Large intestine (tissue), 3 donors: Measurements from ENCODE around the gene LIN54. TPM values are rescaled to one million over a fixed set of nuclear protein-coding genes. Genes with fewer than 3 reads are reported as not detected.

Source experiments
- DNase-seq, 2 donors: peaks; one replicate each; pipeline versions ENCODE4 v3.0.0 to v3.0.0-alpha.2; 2013
- H3K27ac ChIP-seq: one replicate; pipeline ENCODE4 v1.5.1; 2013; ENCODE audit warnings: low read length
- H3K27me3 ChIP-seq: 2 replicates; pipeline ENCODE4 v1.6.1; 2013; ENCODE audit warnings: low read length; ENCODE audit not compliant: control insufficient read depth, insufficient read depth
- H3K36me3 ChIP-seq: 2 replicates; pipeline ENCODE4 v1.6.1; 2013; ENCODE audit warnings: low read length; ENCODE audit not compliant: control insufficient read depth, insufficient read depth
- H3K4me1 ChIP-seq: one replicate; pipeline ENCODE4 v1.6.1; 2013; ENCODE audit warnings: low read length; ENCODE audit not compliant: control insufficient read depth, insufficient read depth
- H3K4me3 ChIP-seq: one replicate; pipeline ENCODE4 v1.5.1; 2013; ENCODE audit warnings: low read length
- H3K9me3 ChIP-seq: one replicate; pipeline ENCODE4 v1.6.1; 2013; ENCODE audit warnings: mild to moderate bottlenecking, low read depth, low read length, moderate library complexity; ENCODE audit not compliant: control insufficient read depth
- WGBS: methylation state at CpG from one replicate; pipeline ENCODE4 v1.1.5; 2013; ENCODE audit warnings: low lambda C conversion rate; ENCODE audit not compliant: insufficient coverage; 5-methylcytosine and 5-hydroxymethylcytosine counted together
- polyA plus RNA-seq: library from polyadenylated mRNA; unstranded; fragments of 120-200 nt; gene quantifications from one replicate; pipeline ENCODE4 v1.2.1, GENCODE V29; 2013

LIN54 gene
- polyA plus RNA-seq, 1 donor: 12.3 TPM

DNA sequence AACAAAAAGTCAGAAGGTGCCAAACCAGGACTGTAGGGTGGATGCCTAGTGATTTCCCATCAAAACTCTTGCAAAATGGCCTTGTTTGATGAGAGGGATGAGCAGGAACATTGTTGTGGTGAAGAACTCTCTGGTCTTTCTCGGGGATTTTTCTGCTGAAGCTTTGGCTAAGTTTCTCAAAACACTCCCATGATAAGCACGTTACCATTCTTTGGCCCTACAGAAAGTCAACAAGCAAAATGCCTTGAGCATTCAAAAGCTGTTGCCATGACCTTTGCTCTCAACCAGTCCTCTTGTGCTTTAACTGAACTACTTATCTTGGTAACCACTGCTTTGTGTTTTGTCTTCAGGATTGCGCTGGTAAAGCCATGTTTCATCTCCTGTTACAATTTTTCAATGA lies 116.7 kb downstream of the LIN54 start:
- Histone ChIP-seq H3K4me1 (peaks cover 23% of the 10 kb centered on the region), H3K27ac (peak overlapping the region; percentile 50), H3K9me3 (no peaks in the 10 kb centered on the region), H3K4me3 (no peak overlapping the region), H3K27me3 (no peaks in the 10 kb centered on the region), H3K36me3 (peaks cover 13% of the 10 kb centered on the region)
- 80% methylated on average over 1 of the region's 3 CpGs for WGBS
- peak in 1 of 2 donors; percentile 61 for DNase-seq

DNA sequence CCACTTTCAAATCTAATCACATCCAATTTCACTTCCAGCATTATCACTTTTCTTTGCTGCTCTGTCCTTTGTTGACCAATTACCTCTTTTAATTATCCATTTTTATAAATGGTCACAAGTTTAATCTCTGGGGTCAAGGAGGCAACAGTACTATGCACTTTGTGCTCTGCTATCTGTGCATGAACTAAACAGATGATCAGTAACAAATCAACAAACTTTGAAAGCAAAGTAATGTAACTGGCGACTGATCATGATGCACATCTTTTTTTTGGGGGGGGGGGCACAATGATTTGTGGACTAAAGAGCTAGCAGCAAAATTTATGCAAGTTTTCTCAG lies 118.2 kb downstream of the LIN54 start:
- Histone ChIP-seq H3K36me3 (peaks cover 12% of the 10 kb centered on the region), H3K9me3 (no peaks in the 10 kb centered on the region), H3K27me3 (no peaks in the 10 kb centered on the region), H3K27ac (peak overlapping the region; percentile 94), H3K4me3 (no peak overlapping the region), H3K4me1 (peaks cover 21% of the 10 kb centered on the region)
- peak in 1 of 2 donors; percentile 40 for DNase-seq
- WGBS: no CpG with 5 or more reads among the region's 1 CpG

DNA sequence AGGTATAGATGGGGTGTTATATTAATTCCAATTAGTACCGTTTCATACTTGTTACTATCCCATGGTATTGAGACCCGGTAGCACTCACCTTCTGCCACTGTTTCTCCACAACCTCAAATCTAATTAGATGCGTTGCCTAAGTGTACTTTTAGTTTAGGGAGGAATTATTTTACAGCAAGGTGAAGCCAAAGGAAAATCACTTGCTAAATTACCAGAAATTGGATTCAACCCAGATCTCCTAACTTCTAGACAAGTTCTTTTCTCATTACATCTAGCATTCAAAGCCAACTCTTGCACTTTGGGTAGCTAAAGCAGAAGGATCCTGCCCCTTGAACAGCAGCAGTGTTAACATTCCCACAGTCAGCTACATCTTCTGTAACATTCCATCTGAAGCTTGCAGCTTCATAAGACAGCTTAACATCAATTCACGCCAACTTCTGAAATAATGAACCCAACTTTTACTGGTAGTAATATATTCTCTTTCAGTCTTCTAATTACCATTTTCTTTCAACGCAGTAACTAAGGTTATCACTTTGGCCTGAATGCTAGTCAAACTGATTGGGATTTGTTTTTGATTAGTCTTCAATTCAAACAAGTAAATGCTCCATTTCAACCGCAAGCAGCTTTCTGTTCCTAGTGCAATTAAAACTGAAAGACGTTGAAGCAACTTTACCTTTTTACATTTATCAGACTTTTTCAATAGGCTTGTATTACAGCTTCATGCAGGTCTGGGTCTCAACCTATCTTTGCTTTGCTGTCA lies 118.7 kb downstream of the LIN54 start:
- peak in 1 of 2 donors; percentile 20 for DNase-seq
- no peaks in the 10 kb centered on the region for H3K27me3 ChIP-seq
- peak overlapping the region; percentile 73 for H3K4me3 ChIP-seq
- H3K9me3 ChIP-seq: no peaks in the 10 kb centered on the region
- peaks cover 19% of the 10 kb centered on the region for H3K4me1 ChIP-seq
- H3K36me3 ChIP-seq: peaks cover 9% of the 10 kb centered on the region
- peak overlapping the region; percentile 94 for H3K27ac ChIP-seq
- WGBS: 58% methylated on average over 2 of the region's 7 CpGs

DNA sequence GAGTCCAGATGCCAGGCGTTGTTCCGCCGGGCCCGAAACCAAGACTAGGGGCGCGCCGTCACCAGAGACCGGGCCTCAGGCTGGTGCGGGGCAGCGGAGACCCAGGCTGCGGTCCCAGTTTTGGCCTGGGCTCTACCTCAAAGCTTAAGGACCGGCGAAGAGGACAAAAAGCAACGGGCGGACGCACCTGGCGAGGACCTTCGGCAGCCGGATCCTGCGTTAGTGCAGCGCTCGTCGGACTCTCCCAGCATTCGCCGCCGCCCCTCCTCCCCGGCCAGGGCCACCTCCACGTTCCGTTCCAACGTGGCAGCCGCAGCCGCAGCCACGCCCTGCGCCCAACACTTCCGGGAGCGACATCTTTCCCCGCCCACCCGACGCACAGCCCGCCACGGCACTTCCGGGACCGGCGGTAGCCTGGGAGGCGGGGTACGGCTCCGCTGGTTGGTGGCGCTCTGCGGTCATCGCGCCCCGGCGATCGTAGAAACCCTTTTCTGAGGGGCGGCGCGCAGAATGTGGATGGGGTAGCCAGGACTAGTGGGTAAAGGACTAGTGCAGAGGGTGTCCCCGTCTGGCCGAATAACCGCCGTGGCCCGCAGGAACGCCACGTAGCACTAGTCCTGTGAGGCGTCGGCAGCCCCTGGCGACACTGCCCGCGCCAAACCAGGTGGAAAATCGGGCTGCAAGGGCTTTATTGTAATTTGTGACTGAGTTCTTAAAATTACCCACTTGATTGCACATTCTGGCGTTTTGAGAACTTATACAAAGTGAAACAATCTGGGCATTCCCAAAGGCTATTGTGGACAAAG lies 119.5 kb downstream of the LIN54 start, which contains the start of gene SEC31A:
Gene SEC31A, minus strand, starts transcription at position 253 of the 806 bp plus-strand sequence. CDS start 9,217 bp downstream, outside the sequence.
- DNase-seq: peak; percentile 95 to 97
- Histone ChIP-seq H3K27ac (peak within 1 kb of the TSS; percentile 94), H3K36me3 (peaks cover 9% of the 10 kb centered on the region), H3K9me3 (no peaks in the 10 kb centered on the region), H3K27me3 (no peaks in the 10 kb centered on the region), H3K4me1 (peaks cover 21% of the 10 kb centered on the region), H3K4me3 (peak within 1 kb of the TSS; percentile 73)
- WGBS: no CpG with 5 or more reads among the region's 71 CpGs

DNA sequence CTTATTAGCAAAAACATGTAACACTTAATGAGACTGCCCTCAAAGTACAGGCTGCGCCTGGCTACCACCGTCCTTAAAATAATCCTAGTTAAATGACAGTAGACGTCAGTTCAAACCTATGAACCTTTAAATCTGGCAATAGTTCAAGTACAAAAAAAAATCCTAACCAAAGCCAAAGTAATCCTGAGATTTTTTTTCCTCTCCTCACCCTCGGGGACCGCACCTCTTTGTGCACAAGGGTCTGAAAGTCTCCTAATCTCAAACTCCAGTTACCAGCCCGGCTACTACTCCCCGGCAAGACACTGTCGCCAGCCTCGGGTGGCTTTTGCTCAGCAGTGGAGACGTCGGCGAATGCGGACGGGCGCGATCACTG lies 120.1 kb downstream of the LIN54 start:
- peak overlapping the region; percentile 94 for H3K27ac ChIP-seq
- no CpG with 5 or more reads among the region's 16 CpGs for WGBS
- no peaks in the 10 kb centered on the region for H3K9me3 ChIP-seq
- H3K27me3 ChIP-seq: no peaks in the 10 kb centered on the region
- H3K4me1 ChIP-seq: peaks cover 26% of the 10 kb centered on the region
- H3K36me3 ChIP-seq: peaks cover 9% of the 10 kb centered on the region
- no peak for DNase-seq
- H3K4me3 ChIP-seq: peak overlapping the region; percentile 73

DNA sequence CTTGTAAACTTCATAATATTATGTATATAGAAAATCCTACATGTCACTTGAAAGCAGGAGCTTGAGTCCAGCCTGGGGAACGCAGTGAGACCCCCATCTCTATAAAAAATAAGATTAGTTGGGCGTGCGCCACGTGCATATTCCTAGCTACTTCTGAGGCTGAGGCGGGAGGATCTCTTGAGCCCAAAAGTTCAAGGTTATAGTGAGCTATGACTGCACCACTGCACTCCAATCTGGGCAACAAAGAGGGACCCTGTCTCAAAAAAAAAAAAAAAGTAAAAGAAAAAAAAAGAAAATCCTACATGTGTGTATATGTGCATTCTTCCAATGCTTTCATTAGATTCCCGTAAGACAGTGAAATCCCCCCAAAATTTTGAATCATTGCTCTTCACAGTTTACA lies 121.3 kb downstream of the LIN54 start:
- H3K27ac ChIP-seq: peak overlapping the region; percentile 94
- no CpG with 5 or more reads among the region's 6 CpGs for WGBS
- H3K4me3 ChIP-seq: peak overlapping the region; percentile 73
- H3K4me1 ChIP-seq: peaks cover 33% of the 10 kb centered on the region
- no peaks in the 10 kb centered on the region for H3K9me3 ChIP-seq
- peak in 1 of 2 donors; percentile 29 for DNase-seq
- peaks cover 9% of the 10 kb centered on the region for H3K36me3 ChIP-seq
- no peaks in the 10 kb centered on the region for H3K27me3 ChIP-seq

DNA sequence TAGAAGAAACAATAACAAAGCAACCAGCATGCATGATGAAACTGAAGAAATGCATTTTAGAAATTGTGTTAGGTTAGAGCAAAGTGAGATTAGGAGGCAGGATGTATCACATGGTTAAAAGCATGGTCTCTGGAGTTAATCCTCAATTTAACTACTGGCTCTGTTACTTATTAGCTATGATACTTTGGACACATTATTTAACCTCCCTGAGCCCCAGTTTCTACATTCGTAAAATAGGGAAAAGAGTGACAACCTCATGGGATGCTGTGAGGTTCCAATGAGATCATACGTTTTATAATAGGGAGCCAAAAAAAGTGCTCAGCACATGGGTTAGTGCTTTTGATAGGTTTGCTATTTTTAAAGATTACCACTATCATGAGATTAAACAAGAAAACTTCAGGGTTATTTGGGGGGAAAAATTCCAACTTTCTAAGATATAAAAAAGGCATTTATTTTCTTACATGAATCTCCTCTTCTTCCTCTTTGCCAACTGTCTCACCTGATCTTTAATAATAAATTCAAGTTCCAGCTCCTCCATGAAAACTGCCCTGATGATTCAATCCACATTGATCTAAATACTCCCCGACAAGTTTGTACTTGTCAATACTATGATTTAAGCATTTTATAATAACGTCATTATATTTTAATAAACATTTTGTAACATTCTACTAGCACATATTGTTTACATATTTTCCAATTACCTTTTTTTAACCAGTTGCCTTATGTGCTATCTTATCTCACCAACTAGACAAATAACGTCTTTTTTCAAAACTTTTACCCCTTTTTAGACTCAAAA lies 124.3 kb downstream of the LIN54 start:
- Histone ChIP-seq H3K36me3 (peaks cover 2% of the 10 kb centered on the region), H3K9me3 (no peaks in the 10 kb centered on the region), H3K4me3 (peak overlapping the region; percentile 19), H3K27ac (peak overlapping the region; percentile 74), H3K27me3 (no peaks in the 10 kb centered on the region), H3K4me1 (peaks cover 20% of the 10 kb centered on the region)
- WGBS: 17% methylated on average over 3 of the region's 5 CpGs
- DNase-seq: peak; percentile 66 to 87

DNA sequence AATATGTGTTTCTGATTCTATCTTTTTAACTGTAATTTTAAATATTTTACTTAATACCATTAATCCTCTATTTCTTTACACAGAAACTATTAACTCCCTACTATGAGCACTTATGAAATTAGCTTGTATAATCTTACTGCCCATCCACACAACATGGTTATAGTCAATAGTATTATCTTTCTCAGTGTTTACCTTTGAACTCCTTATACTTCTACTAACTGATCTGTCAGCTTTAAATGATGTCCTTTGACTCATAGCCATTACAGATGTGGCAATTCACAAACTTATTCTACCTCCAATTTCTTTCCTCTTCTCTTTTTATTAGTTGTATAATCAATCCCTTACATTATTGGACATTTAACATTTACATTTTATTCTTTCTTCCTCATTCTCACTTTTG lies 125.2 kb downstream of the LIN54 start:
- no peaks in the 10 kb centered on the region for H3K27me3 ChIP-seq
- H3K4me3 ChIP-seq: peak overlapping the region; percentile 4
- DNase-seq: peak; percentile 53 to 73
- peak overlapping the region; percentile 74 for H3K27ac ChIP-seq
- H3K36me3 ChIP-seq: peaks cover 7% of the 10 kb centered on the region
- H3K9me3 ChIP-seq: no peaks in the 10 kb centered on the region
- H3K4me1 ChIP-seq: peaks cover 20% of the 10 kb centered on the region
